ENCODE measurements around the gene DENND11. TPM values are rescaled to one million over a fixed set of nuclear protein-coding genes. Genes with fewer than 3 reads are reported as not detected.
"Not testable (repeated sequence)": the region's sequence is repeated elsewhere in the genome, so short reads cannot be mapped to it uniquely, and the experiment has no call there.

The DENND11 gene
- total RNA-seq, 2 experiments from 2014 or later: 3.8 to 9.7 TPM

DNA sequence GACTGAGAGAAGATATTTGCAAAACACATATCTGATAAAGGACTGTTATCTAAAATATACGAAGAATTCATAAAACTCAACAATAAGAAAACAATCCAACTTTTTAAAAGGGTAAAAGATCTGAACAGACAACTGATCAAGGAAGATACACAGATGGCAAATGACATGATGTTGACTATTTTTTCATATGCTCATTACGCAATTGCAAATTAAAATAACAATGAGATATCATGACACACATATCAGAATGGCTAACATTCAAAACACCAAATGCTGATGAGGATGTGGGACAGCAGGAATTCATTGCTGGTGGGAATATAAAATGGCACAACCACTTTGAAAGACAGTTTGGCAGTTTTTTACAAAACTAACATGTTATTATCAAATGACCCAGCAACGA is 8.9 kb downstream of the DENND11 start:
- TF ChIP-seq, protein P1, sequence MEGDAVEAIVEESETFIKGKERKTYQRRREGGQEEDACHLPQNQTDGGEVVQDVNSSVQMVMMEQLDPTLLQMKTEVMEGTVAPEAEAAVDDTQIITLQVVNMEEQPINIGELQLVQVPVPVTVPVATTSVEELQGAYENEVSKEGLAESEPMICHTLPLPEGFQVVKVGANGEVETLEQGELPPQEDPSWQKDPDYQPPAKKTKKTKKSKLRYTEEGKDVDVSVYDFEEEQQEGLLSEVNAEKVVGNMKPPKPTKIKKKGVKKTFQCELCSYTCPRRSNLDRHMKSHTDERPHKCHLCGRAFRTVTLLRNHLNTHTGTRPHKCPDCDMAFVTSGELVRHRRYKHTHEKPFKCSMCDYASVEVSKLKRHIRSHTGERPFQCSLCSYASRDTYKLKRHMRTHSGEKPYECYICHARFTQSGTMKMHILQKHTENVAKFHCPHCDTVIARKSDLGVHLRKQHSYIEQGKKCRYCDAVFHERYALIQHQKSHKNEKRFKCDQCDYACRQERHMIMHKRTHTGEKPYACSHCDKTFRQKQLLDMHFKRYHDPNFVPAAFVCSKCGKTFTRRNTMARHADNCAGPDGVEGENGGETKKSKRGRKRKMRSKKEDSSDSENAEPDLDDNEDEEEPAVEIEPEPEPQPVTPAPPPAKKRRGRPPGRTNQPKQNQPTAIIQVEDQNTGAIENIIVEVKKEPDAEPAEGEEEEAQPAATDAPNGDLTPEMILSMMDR (conservative IDR thresholded peaks at IDR 0.05; ENCODE audit: low read length): no peak
- no peak for TF ChIP-seq EZH2phosphoT487 (IDR thresholded peaks at IDR 0.05; ENCODE audit: borderline replicate concordance, low read depth, low read length)
- intact Hi-C loops (cut with micrococcal nuclease; ENCODE audit: unreplicated experiment): no loop called here
- ChIA-PET CTCF (ENCODE audit: unreplicated experiment) (no interaction called here), POLR2A (no interaction called here)
- H3K9me2 ChIP-seq (ENCODE audit: insufficient read depth, low read length): no peaks in the 10 kb centered on the region
- H3K9me3 ChIP-seq (ENCODE audit: low read length): no peaks in the 10 kb centered on the region
- H3K4me2 ChIP-seq (ENCODE audit: low read length): no peak overlapping the region
- DNase-seq (ENCODE audit: low spot score): no peak
- H3K4me1 ChIP-seq (ENCODE audit: insufficient read depth, low read length, poor library complexity, severe bottlenecking): no peaks in the 10 kb centered on the region
- no peaks in the 10 kb centered on the region; the same call in 1 of the 2 replicates for H4K20me1 ChIP-seq (ENCODE audit: insufficient read depth, low read length)
- no peaks in the 10 kb centered on the region for H3K79me2 ChIP-seq (ENCODE audit: insufficient read depth, low read depth, low read length)
- no TSS peak for BruUV-seq (replicated peaks)
- H3K27ac ChIP-seq (ENCODE audit: low read depth, low read length, poor library complexity, severe bottlenecking): no peak overlapping the region
- no peak overlapping the region for H2AFZ ChIP-seq (ENCODE audit: low read length)
- H3K36me3 ChIP-seq (ENCODE audit: insufficient read depth, low read length): no peaks in the 10 kb centered on the region
- H3K4me3 ChIP-seq (ENCODE audit: low read depth, low read length, poor library complexity, severe bottlenecking): no peak overlapping the region

DNA sequence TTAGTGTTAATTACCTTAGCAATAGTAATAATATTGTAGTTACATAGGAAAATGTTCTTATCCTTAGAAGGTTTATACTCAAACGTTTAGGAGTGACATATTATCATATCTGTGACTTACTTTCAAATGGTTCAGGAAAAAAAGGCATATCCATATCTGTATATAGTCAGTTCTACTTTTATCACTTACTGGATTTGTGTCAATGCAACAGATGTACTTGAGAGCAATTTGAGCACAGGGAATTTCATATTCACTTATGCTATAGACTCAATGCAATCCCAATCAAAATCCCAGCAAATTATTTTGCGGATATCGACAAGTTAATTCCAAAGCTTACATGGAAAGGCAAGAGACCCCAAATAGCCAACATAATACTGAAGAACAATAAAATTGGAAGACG is 10.0 kb downstream of the DENND11 start:
- H2AFZ ChIP-seq (ENCODE audit: low read length): no peak overlapping the region
- intact Hi-C loops (cut with micrococcal nuclease; ENCODE audit: unreplicated experiment): no loop called here
- H4K20me1 ChIP-seq (ENCODE audit: insufficient read depth, low read length): no peaks in the 10 kb centered on the region; the same call in 1 of the 2 replicates

GRCh38 chr7:141691540-141691939 is 10.4 kb downstream of the DENND11 start:
- H3K4me1 ChIP-seq (ENCODE audit: insufficient read depth, low read length, poor library complexity, severe bottlenecking): no peaks in the 10 kb centered on the region
- no peaks in the 10 kb centered on the region for H3K9me2 ChIP-seq (ENCODE audit: insufficient read depth, low read length)
- H3K4me3 ChIP-seq (ENCODE audit: low read depth, low read length, poor library complexity, severe bottlenecking): no peak overlapping the region
- intact Hi-C loops (cut with micrococcal nuclease; ENCODE audit: unreplicated experiment): no loop called here
- H3K9me3 ChIP-seq (ENCODE audit: low read length): no peaks in the 10 kb centered on the region
- no peaks in the 10 kb centered on the region for H4K20me1 ChIP-seq (ENCODE audit: insufficient read depth, low read length)
- TF ChIP-seq EZH2phosphoT487 (IDR thresholded peaks at IDR 0.05; ENCODE audit: borderline replicate concordance, low read depth, low read length): no peak
- TF ChIP-seq, protein P1 (conservative IDR thresholded peaks at IDR 0.05; ENCODE audit: low read length): no peak
- no peak overlapping the region for H3K27ac ChIP-seq (ENCODE audit: low read depth, low read length, poor library complexity, severe bottlenecking)
- H3K79me2 ChIP-seq (ENCODE audit: insufficient read depth, low read depth, low read length): no peaks in the 10 kb centered on the region
- H3K36me3 ChIP-seq (ENCODE audit: insufficient read depth, low read length): no peaks in the 10 kb centered on the region
- no peak overlapping the region for H2AFZ ChIP-seq (ENCODE audit: low read length)
- no peak overlapping the region for H3K4me2 ChIP-seq (ENCODE audit: low read length)
- DNase-seq (ENCODE audit: low spot score): no peak
- CTCF ChIA-PET (ENCODE audit: unreplicated experiment): no interaction called here
- no TSS peak for BruUV-seq (replicated peaks)
- POLR2A ChIA-PET: no interaction called here

More for the DNA sequence above, 10.0 kb downstream of the DENND11 start:
- Histone ChIP-seq H3K36me3 (ENCODE audit: insufficient read depth, low read length) (no peaks in the 10 kb centered on the region), H3K79me2 (ENCODE audit: insufficient read depth, low read depth, low read length) (no peaks in the 10 kb centered on the region), H3K4me1 (ENCODE audit: insufficient read depth, low read length, poor library complexity, severe bottlenecking) (no peaks in the 10 kb centered on the region), H3K9me2 (ENCODE audit: insufficient read depth, low read length) (no peaks in the 10 kb centered on the region), H3K27ac (ENCODE audit: low read depth, low read length, poor library complexity, severe bottlenecking) (no peak overlapping the region), H3K4me2 (ENCODE audit: low read length) (no peak overlapping the region), H3K4me3 (ENCODE audit: low read depth, low read length, poor library complexity, severe bottlenecking) (no peak overlapping the region), H3K9me3 (ENCODE audit: low read length) (no peaks in the 10 kb centered on the region)
- TF ChIP-seq, protein P1 (conservative IDR thresholded peaks at IDR 0.05; ENCODE audit: low read length): no peak
- TF ChIP-seq EZH2phosphoT487 (IDR thresholded peaks at IDR 0.05; ENCODE audit: borderline replicate concordance, low read depth, low read length): no peak
- CTCF ChIA-PET (ENCODE audit: unreplicated experiment): no interaction called here
- POLR2A ChIA-PET: no interaction called here
- no TSS peak for BruUV-seq (replicated peaks)
- no peak for DNase-seq (ENCODE audit: low spot score)

- H3K9me3 ChIP-seq (ENCODE audit: low read length); H3K27ac ChIP-seq (ENCODE audit: low read depth, low read length, poor library complexity, severe bottlenecking); H3K36me3 ChIP-seq (ENCODE audit: insufficient read depth, low read length); DNase-seq (ENCODE audit: low spot score); POLR2A ChIA-PET; intact Hi-C loops (cut with micrococcal nuclease; ENCODE audit: unreplicated experiment); H3K4me3 ChIP-seq (ENCODE audit: low read depth, low read length, poor library complexity, severe bottlenecking); H3K4me2 ChIP-seq (ENCODE audit: low read length); H3K79me2 ChIP-seq (ENCODE audit: insufficient read depth, low read depth, low read length); BruUV-seq (replicated peaks); H4K20me1 ChIP-seq (ENCODE audit: insufficient read depth, low read length); H2AFZ ChIP-seq (ENCODE audit: low read length); H3K4me1 ChIP-seq (ENCODE audit: insufficient read depth, low read length, poor library complexity, severe bottlenecking); H3K9me2 ChIP-seq (ENCODE audit: insufficient read depth, low read length); CTCF ChIA-PET (ENCODE audit: unreplicated experiment): not testable (repeated sequence)
Observed at GRCh38 chr7:141689072-141689825, 12.7 kb downstream of the DENND11 start.
